Measurements from ENCODE around the gene SH3RF3.

DNA sequence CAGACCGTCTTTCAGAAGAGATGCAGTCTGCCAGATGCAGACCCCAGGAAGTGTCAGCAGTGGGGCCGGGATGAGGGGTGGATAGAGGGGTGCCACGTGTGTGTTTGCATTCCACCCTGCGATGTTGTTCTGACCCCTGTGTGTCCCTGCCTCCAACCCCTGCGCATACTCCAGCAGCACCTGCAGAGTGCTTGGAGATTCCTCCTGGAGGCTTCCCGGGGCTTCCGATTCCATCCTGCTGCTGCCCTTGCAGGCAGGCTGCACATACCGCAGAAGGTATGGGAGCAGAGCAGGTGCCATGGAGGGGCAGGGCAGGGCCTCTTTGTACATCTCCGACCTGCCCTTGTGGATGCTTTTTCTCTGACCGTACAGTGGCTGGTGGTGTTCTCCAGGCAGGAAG, 177.2 kb downstream of the SH3RF3 start:
- TF ChIP-seq, protein P1, sequence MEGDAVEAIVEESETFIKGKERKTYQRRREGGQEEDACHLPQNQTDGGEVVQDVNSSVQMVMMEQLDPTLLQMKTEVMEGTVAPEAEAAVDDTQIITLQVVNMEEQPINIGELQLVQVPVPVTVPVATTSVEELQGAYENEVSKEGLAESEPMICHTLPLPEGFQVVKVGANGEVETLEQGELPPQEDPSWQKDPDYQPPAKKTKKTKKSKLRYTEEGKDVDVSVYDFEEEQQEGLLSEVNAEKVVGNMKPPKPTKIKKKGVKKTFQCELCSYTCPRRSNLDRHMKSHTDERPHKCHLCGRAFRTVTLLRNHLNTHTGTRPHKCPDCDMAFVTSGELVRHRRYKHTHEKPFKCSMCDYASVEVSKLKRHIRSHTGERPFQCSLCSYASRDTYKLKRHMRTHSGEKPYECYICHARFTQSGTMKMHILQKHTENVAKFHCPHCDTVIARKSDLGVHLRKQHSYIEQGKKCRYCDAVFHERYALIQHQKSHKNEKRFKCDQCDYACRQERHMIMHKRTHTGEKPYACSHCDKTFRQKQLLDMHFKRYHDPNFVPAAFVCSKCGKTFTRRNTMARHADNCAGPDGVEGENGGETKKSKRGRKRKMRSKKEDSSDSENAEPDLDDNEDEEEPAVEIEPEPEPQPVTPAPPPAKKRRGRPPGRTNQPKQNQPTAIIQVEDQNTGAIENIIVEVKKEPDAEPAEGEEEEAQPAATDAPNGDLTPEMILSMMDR (IDR thresholded peaks at IDR 0.05) = no peak
- TF ChIP-seq POLR2A (IDR thresholded peaks at IDR 0.05) = no peak
